KOPT-K1 (cell line): Measurements from ENCODE around the gene OR1J4.

Experiments used
- H3K27ac ChIP-seq: fragments of 200-600 bp; sonication (generic); 2 replicates; pipeline ENCODE4 v1.5.1; 2016; ENCODE audit warnings: antibody characterized with exemption, mild to moderate bottlenecking, low read depth, low read length; ENCODE audit not compliant: poor library complexity, severe bottlenecking
- H3K36me3 ChIP-seq: fragments of 200-600 bp; sonication (generic); 2 replicates; pipeline ENCODE4 v1.5.1; 2017; ENCODE audit warnings: antibody characterized with exemption, mild to moderate bottlenecking, low read length, moderate library complexity; ENCODE audit not compliant: insufficient read depth
- H3K9me3 ChIP-seq: fragments of 200-600 bp; sonication (generic); 2 replicates; pipeline ENCODE4 v1.5.1; 2017; ENCODE audit warnings: antibody characterized with exemption, low read length, mild to moderate bottlenecking; ENCODE audit not compliant: insufficient read depth, poor library complexity, severe bottlenecking

The OR1J4 gene

DNA sequence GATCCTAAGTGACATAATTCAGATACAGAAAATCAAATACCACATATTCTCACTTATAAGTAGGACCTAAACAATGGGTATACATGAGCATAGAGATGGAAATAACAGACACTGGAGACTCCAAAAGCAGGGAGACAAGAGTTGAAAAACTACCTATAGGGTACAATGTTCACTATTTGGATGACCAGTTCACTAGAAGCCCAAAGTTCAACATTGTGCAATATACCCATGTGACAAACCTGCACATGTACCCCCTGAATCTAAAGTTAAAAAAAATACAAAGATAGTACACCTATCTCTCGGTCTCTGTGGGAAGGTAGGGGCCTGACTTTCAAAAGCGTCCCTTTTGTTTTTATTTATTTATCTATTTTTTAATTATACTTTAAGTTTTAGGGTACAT, 19.8 kb downstream of the OR1J4 start:
- H3K36me3 ChIP-seq, result no peaks in the 10 kb centered on the region
- H3K27ac ChIP-seq, result no peak overlapping the region
- no peaks in the 10 kb centered on the region for H3K9me3 ChIP-seq

DNA sequence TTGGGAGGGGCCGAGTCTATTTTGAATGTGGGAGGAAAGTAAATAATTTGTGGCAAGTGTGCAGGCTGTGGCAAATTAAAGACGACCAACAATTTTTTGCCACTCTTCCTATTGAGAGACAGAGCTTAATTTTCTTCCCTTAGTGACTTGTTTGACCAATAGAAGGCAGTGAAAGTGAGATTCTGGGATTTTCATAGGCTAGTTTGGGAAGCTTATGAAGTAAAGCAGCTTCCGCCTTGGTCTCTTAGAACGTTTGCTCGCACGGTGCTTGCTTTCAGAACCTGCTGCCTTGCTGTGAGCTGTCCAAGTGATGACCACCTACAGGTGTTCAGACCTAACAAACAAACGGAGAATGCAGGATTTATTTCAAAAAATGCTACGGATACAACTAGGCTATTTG, 27.3 kb downstream of the OR1J4 start:
- Histone ChIP-seq H3K36me3 (no peaks in the 10 kb centered on the region), H3K9me3 (no peaks in the 10 kb centered on the region), H3K27ac (no peak overlapping the region)

DNA sequence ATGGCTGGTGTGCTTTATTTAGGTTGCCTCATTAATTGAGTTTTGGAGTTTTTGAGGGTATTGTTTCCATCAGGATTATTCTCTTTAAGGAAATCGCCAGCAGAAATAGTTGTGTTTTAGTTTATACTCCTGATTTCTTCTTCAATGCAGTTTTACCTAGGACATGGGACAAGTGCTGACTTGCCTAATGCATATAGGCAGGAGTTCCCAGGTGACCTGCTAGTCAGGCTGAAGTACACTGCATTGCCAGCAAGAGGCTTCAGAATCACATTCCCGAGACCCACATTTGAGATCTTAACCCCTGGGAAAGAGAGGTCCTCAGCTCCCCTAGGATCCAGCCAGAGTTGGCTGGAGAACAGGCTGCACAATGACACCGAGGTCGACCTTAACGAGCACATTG, 32.4 kb downstream of the OR1J4 start:
- Histone ChIP-seq H3K9me3 (no peaks in the 10 kb centered on the region), H3K27ac (no peak overlapping the region), H3K36me3 (no peaks in the 10 kb centered on the region)

DNA sequence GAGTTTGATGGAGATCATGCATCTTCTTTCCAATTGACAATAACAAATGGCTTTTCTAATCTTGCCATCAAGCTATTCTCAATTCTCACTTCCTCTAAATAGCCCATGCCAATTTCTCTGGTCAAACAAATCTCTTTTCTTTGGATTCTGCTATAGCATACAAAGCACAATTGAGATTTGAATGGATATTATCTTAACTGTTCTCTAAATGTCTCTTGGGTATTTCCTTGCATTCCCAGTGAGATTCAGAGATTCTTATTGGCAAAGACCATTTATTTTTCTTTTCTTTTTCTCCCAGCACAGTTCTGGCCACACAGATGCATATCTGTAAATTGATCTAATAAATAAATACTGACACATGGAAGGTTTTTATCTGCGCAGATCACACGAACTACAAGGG, 33.9 kb downstream of the OR1J4 start, which contains the start of gene OR1N2:
Gene OR1N2 (plus strand): TSS at position 301 of the 400 bp plus-strand sequence. CDS start 100 bp downstream, outside the sequence.
- Histone ChIP-seq H3K9me3 (no peaks in the 10 kb centered on the region), H3K27ac (no peak within 1 kb of the TSS), H3K36me3 (no peaks in the 10 kb centered on the region)

DNA sequence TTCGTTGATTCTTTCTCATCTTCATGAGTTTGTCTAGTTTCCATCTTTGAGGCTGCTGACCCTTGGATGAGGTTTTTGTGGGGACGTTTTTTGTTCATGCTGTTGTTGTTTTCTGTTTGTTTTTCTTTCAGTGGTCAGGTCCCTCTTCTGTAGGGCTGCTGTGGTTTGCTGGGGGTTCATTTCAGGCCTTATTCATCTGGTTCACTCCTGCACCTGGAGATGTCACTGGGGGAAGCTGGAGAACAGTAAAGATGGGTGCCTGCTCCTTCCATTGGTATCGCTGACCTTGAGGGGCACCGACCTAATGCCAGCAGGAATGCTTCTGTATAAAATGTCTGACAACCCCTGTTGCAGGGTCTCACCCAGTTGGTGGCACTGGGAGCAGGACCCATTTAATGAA, 42.5 kb downstream of the OR1J4 start:
- H3K27ac ChIP-seq, result peak overlapping the region; percentile 68
- peaks cover 11% of the 10 kb centered on the region for H3K9me3 ChIP-seq

DNA sequence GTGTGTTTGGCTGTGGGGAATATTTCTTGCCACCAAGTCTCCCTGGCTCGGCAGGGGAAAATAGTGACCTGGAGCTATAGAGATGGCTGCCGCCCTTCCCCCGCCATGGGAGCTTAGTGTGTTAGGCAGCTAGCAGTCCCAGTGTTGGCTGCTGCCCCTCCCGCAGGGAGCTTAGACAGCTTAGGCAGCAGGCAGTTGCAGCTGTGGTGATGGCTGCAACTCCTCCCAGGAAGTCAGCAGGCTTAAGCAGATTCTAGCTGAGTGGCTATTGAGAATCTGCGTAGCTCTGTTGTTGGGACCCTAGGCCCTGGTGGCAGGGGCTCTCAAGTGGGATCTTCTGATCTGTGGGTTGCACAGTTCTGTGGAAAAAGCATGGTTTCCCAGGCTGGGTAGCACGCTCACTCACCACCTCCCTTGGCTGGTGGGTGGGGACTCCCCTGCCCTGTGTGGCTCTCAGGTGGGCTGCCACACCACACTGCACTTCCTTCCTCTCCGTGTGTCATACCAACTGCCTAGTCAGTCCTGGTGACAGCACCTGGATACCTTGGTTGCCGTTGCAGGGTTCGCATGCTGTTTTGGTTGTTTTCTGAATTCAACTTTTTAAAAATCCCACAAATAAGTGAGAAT, 43.3 kb downstream of the OR1J4 start:
- H3K9me3 ChIP-seq, result peaks cover 11% of the 10 kb centered on the region
- peak overlapping the region; percentile 68 for H3K27ac ChIP-seq
- no peaks in the 10 kb centered on the region for H3K36me3 ChIP-seq

More for the DNA sequence above, 42.5 kb downstream of the OR1J4 start:
- no peaks in the 10 kb centered on the region for H3K36me3 ChIP-seq

DNA sequence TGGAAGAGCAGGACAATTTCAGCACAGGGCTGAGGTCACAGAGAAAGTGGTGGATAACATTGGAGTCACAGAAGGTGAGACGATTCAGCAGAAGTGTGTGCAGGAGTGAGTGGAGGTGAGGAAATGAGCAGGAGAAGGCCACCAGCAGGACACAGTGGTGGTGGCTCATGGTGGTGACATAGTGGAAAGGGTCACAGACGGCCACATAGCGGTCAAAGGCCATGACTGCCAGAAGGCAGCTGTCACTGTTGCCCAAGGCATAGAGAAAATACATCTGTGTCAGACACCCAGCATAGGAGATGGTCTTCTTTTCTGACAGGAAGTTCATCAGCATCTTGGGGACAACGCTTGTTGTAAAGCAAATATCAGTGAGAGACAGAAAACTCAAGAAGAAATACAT, 49.0 kb downstream of the OR1J4 start:
- no peaks in the 10 kb centered on the region for H3K36me3 ChIP-seq
- no peak overlapping the region for H3K27ac ChIP-seq
- peaks cover 11% of the 10 kb centered on the region for H3K9me3 ChIP-seq
